OCI-LY7 (cell line): ENCODE results near the gene XYLT1. TPM values are rescaled to one million over a fixed set of nuclear protein-coding genes. Genes with fewer than 3 reads are reported as not detected.

Experiments
- BruUV-seq: library from RNA; stranded (reverse); fragments of 400-500 nt; replicated peaks from 2 replicates; lab custom pipeline; 2021; lab: Mats Ljungman, UMichigan
- CTCF ChIA-PET: fragments of 300-600 bp; sonication (Branson Sonifier 250); formaldehyde crosslinking; loops from one replicate; lab custom pipeline; 2022; ENCODE audit warnings: antibody characterized with exemption; ENCODE audit not compliant: unreplicated experiment; lab: Charles Lee
- POLR2A ChIA-PET: fragments of 300-600 bp; sonication (Branson Sonifier 250); formaldehyde crosslinking; loops from one replicate; lab custom pipeline; 2022; ENCODE audit warnings: antibody characterized with exemption; lab: Charles Lee
- DNase-seq: peaks from one replicate; pipeline ENCODE4 v3.0.0-alpha.2; 2015; ENCODE audit warnings: low spot score
- H2AFZ ChIP-seq: fragments of 200-600 bp; sonication (generic), shearing (Covaris generic); 2 replicates; pipeline ENCODE4 v1.6.1; 2014; ENCODE audit warnings: mild to moderate bottlenecking, antibody characterized with exemption, low read length, moderate library complexity
- H3K27ac ChIP-seq: fragments of 200-600 bp; sonication (generic); 2 replicates; pipeline ENCODE4 v1.5.1; 2014; ENCODE audit warnings: mixed run types, low read depth, mild to moderate bottlenecking, moderate library complexity, low read length, inconsistent platforms; ENCODE audit not compliant: poor library complexity, severe bottlenecking
- H3K36me3 ChIP-seq: fragments of 200-600 bp; sonication (generic); 2 replicates; pipeline ENCODE4 v1.6.1; 2014; ENCODE audit warnings: mild to moderate bottlenecking, antibody characterized with exemption, low read length, moderate library complexity, mixed read lengths; ENCODE audit not compliant: insufficient read depth
- H3K4me1 ChIP-seq: fragments of 200-600 bp; sonication (generic); 2 replicates; pipeline ENCODE4 v1.5.1; 2014; ENCODE audit warnings: mild to moderate bottlenecking, low read length; ENCODE audit not compliant: insufficient read depth, poor library complexity, severe bottlenecking
- H3K4me2 ChIP-seq: fragments of 200-600 bp; sonication (generic); 2 replicates; pipeline ENCODE4 v1.6.1; 2014; ENCODE audit warnings: mild to moderate bottlenecking, low read length
- H3K4me3 ChIP-seq: fragments of 200-600 bp; sonication (generic); 2 replicates; pipeline ENCODE4 v1.5.1; 2014; ENCODE audit warnings: mild to moderate bottlenecking, low read depth, low read length; ENCODE audit not compliant: poor library complexity, severe bottlenecking
- H3K79me2 ChIP-seq: fragments of 200-600 bp; sonication (generic); 2 replicates; pipeline ENCODE4 v1.6.1; 2016; ENCODE audit warnings: low read depth, mild to moderate bottlenecking, low read length, moderate library complexity, mixed read lengths; ENCODE audit not compliant: insufficient read depth
- H3K9me2 ChIP-seq: fragments of 200-600 bp; sonication (generic); 2 replicates; pipeline ENCODE4 v1.6.1; 2016; ENCODE audit warnings: mild to moderate bottlenecking, low read length, mixed read lengths; ENCODE audit not compliant: insufficient read depth
- H3K9me3 ChIP-seq: fragments of 200-600 bp; sonication (generic); 2 replicates; pipeline ENCODE4 v1.6.1; 2014; ENCODE audit warnings: mild to moderate bottlenecking, mixed run types, low read length, mixed read lengths
- H4K20me1 ChIP-seq: fragments of 200-600 bp; sonication (generic); 2 replicates; pipeline ENCODE4 v1.6.1; 2014; ENCODE audit warnings: mild to moderate bottlenecking, antibody characterized with exemption, low read length, moderate library complexity, mixed read lengths; ENCODE audit not compliant: insufficient read depth
- CTCF ChIP-seq: fragments of 200-600 bp; sonication (generic); conservative IDR thresholded peaks from 2 replicates; pipeline ENCODE4 v1.5.1; 2014; ENCODE audit warnings: mild to moderate bottlenecking, antibody characterized with exemption, low read length, moderate library complexity, mixed read lengths
- EZH2phosphoT487 ChIP-seq: fragments of 200-600 bp; sonication (generic); IDR thresholded peaks from 2 replicates; pipeline ENCODE4 v1.6.1; 2018; ENCODE audit warnings: low read depth, borderline replicate concordance, mild to moderate bottlenecking, mixed run types, antibody characterized with exemption, low read length, moderate library complexity, mixed read lengths
- intact Hi-C: fragments of 100-400 bp; cut with micrococcal nuclease; formaldehyde crosslinking; loops from one replicate; pipeline ENCODE4 v1.10.0; 2022; ENCODE audit not compliant: unreplicated experiment
- total RNA-seq, 2 experiments: library from RNA; depleted of rRNA in 1 of 2; stranded (reverse); fragments of >200 nt in 1 of 2; shearing (Covaris generic) in 1 of 2; gene quantifications; 2 replicates each; pipeline ENCODE4 v1.2.3, GENCODE V29; 2014 to 2022

XYLT1 gene
- total RNA-seq, 2 experiments from 2014 or later = 36.3 to 50.0 TPM

GRCh38 chr16:17171250-17172143 lies 299.3 kb downstream of the XYLT1 start:
- ChIA-PET CTCF (no interaction called here), POLR2A (interaction anchor here (1.3 kb wide), 1 partner anchor 36 kb away, joined by 6 read pairs; no protein-coding TSS in a partner anchor)
- no peak overlapping the region for H2AFZ ChIP-seq
- H4K20me1 ChIP-seq = 0 out of 2 replicates have a peak, but pooled peaks cover 5% of the 10 kb centered on the region
- H3K4me3 ChIP-seq = no peak overlapping the region
- no peaks in the 10 kb centered on the region for H3K9me2 ChIP-seq
- H3K27ac ChIP-seq = no peak overlapping the region
- no peaks in the 10 kb centered on the region for H3K4me1 ChIP-seq
- no peaks in the 10 kb centered on the region for H3K9me3 ChIP-seq
- intact Hi-C loops = no loop called here
- no peaks in the 10 kb centered on the region for H3K79me2 ChIP-seq
- no peak overlapping the region for H3K4me2 ChIP-seq
- peaks cover 27% of the 10 kb centered on the region for H3K36me3 ChIP-seq
- DNase-seq = no peak
- TF ChIP-seq CTCF (no peak), EZH2phosphoT487 (no peak)
- BruUV-seq = no TSS peak

- ChIA-PET POLR2A (no interaction called here), CTCF (no interaction called here)
- DNase-seq = no peak
- Histone ChIP-seq H3K4me3 (no peak overlapping the region), H4K20me1 (0 out of 2 replicates have a peak, but pooled peaks cover 5% of the 10 kb centered on the region), H3K9me2 (no peaks in the 10 kb centered on the region), H3K36me3 (peaks cover 17% of the 10 kb centered on the region), H3K27ac (no peak overlapping the region), H3K9me3 (no peaks in the 10 kb centered on the region), H3K4me2 (no peak overlapping the region), H3K4me1 (no peaks in the 10 kb centered on the region), H2AFZ (no peak overlapping the region), H3K79me2 (no peaks in the 10 kb centered on the region)
- TF ChIP-seq CTCF (no peak), EZH2phosphoT487 (no peak)
- BruUV-seq = no TSS peak
- intact Hi-C loops = no loop called here
Measured at GRCh38 chr16:17170435-17170834, 300.3 kb downstream of the XYLT1 start.

- no TSS peak for BruUV-seq
- H3K4me1 ChIP-seq = peaks cover 10% of the 10 kb centered on the region
- no peaks in the 10 kb centered on the region for H3K79me2 ChIP-seq
- no peak for DNase-seq
- H3K4me3 ChIP-seq = no peak overlapping the region
- H2AFZ ChIP-seq = no peak overlapping the region
- TF ChIP-seq EZH2phosphoT487 (no peak), CTCF (no peak)
- no peaks in the 10 kb centered on the region for H3K9me3 ChIP-seq
- H3K36me3 ChIP-seq = peaks cover 6% of the 10 kb centered on the region; the same call in 1 of the 2 replicates
- ChIA-PET POLR2A (no interaction called here), CTCF (no interaction called here)
- no peak overlapping the region for H3K27ac ChIP-seq
- H4K20me1 ChIP-seq = 0 out of 2 replicates have a peak, but pooled peaks cover 5% of the 10 kb centered on the region
- H3K9me2 ChIP-seq = no peaks in the 10 kb centered on the region
- intact Hi-C loops = no loop called here
- no peak overlapping the region for H3K4me2 ChIP-seq
Measured at GRCh38 chr16:17168181-17168580, 302.6 kb downstream of the XYLT1 start.
